ES-I3 (cell line): ENCODE results near the gene TRIM3.

Experiments
- H3K36me3 ChIP-seq: 2 replicates; pipeline ENCODE4 v1.6.1; 2013; ENCODE audit warnings: mild to moderate bottlenecking, low read length, control low read depth, moderate library complexity; ENCODE audit not compliant: insufficient read depth
- H3K4me1 ChIP-seq: 2 replicates; pipeline ENCODE4 v1.6.1; 2013; ENCODE audit warnings: mild to moderate bottlenecking, control low read depth, low read length; ENCODE audit not compliant: insufficient read depth
- H3K9ac ChIP-seq: 2 replicates; pipeline ENCODE4 v1.6.1; 2013; ENCODE audit warnings: low read depth, mild to moderate bottlenecking, low read length, moderate library complexity
- H3K9me3 ChIP-seq: 2 replicates; pipeline ENCODE4 v1.6.1; 2013; ENCODE audit warnings: mild to moderate bottlenecking, low read length, moderate library complexity; ENCODE audit not compliant: control insufficient read depth, insufficient read depth

The TRIM3 gene

GRCh38 chr11:6486938-6487337, 13.2 kb upstream of the TRIM3 start:
- H3K4me1 ChIP-seq: no peaks in the 10 kb centered on the region

DNA sequence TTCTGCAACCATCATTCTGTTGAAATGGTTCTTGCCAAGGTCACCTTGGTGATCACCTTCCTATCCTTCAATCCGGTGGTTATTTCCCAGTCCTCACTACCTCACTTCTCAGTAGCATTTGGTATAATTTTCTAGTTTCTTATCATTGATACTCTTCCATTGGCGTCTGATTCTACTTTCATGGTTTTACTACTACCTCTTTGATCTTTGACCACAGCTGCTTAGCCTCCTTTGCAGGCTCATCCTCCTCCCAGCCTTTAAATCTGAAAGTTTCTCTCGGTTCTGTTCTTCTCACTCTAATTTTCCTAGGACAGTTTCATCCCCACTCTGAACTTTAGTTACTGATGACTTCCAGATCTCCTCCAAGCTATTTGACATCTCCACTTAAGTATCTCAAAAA, 12.5 kb upstream of the TRIM3 start:
- Histone ChIP-seq H3K9ac (no peak overlapping the region), H3K36me3 (peaks cover 31% of the 10 kb centered on the region), H3K4me1 (no peaks in the 10 kb centered on the region)

More at GRCh38 chr11:6486938-6487337, 13.2 kb upstream of the TRIM3 start:
- Histone ChIP-seq H3K36me3 (peaks cover 31% of the 10 kb centered on the region), H3K9ac (no peak overlapping the region), H3K9me3 (no peaks in the 10 kb centered on the region; the same call in 1 of the 2 replicates)

DNA sequence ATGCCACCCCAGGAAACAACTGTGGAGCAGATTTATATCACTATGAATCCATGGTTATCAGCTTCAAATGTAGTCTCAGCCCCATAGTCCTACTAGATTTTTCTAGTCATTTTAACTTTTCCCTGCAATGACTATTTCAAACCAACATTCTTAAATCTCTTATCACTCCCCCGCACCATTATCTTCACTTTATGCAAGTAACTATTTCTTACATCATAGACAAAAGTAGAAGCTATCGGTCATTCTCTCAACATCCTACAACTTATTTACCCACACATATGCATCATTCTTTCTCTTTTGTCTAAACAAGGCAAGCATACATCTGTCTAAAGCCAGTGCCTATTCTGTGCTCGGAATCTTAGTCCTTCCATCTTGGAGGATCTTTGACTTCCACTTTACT, 11.9 kb upstream of the TRIM3 start:
- Histone ChIP-seq H3K36me3 (peaks cover 31% of the 10 kb centered on the region), H3K4me1 (no peaks in the 10 kb centered on the region), H3K9me3 (no peaks in the 10 kb centered on the region; the same call in 1 of the 2 replicates), H3K9ac (no peak overlapping the region)

More for the DNA sequence above, 12.5 kb upstream of the TRIM3 start:
- H3K9me3 ChIP-seq: no peaks in the 10 kb centered on the region; the same call in 1 of the 2 replicates

DNA sequence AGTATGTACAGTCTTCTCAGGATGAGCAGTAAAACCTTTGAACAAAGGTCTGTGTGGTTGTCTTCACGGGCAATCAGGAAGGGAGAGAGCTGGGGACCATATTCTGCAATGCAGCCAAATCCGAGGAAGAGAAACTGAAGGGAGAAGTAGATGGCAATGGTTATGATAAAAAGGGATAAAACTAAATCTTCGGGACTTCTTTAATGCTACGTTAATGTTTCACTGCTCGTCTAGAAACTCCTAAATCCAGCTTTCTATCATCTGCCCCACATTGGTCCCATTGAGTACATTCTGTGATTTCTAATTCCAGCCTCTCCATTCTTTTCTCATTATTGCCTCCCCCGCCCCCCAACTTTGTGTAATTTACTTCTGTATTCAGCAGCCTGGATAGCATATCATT, 9.3 kb upstream of the TRIM3 start:
- Histone ChIP-seq H3K9ac (no peak overlapping the region), H3K36me3 (peaks cover 35% of the 10 kb centered on the region), H3K4me1 (no peaks in the 10 kb centered on the region), H3K9me3 (no peaks in the 10 kb centered on the region; the same call in 1 of the 2 replicates)

DNA sequence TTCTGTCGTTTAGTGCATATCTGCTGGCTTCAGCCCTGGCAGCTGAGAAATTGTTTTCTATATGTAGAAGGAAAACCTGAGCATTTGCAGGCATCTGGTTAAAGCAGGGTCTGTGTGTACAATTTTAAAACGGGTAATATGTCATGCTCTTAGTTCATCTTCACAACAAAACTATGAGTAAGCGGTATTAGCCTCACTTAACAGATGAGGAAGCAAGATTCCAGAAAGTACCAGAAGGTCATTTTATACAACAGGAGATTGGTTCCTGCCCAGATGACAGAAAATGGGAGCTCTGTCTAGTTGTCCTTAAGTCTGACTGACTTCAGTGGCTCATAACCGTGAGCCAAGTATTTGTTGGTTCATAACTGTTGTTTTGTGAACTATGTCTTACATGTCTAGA, 8.7 kb upstream of the TRIM3 start:
- Histone ChIP-seq H3K9me3 (no peaks in the 10 kb centered on the region), H3K36me3 (peaks cover 32% of the 10 kb centered on the region), H3K4me1 (no peaks in the 10 kb centered on the region), H3K9ac (no peak overlapping the region; the same call in 1 of the 2 replicates)

- peak overlapping the region; percentile 84 for H3K9ac ChIP-seq
- peaks cover 32% of the 10 kb centered on the region for H3K36me3 ChIP-seq
- H3K4me1 ChIP-seq: no peaks in the 10 kb centered on the region
- H3K9me3 ChIP-seq: no peaks in the 10 kb centered on the region
Measured at GRCh38 chr11:6481924-6482275, 8.2 kb upstream of the TRIM3 start.

DNA sequence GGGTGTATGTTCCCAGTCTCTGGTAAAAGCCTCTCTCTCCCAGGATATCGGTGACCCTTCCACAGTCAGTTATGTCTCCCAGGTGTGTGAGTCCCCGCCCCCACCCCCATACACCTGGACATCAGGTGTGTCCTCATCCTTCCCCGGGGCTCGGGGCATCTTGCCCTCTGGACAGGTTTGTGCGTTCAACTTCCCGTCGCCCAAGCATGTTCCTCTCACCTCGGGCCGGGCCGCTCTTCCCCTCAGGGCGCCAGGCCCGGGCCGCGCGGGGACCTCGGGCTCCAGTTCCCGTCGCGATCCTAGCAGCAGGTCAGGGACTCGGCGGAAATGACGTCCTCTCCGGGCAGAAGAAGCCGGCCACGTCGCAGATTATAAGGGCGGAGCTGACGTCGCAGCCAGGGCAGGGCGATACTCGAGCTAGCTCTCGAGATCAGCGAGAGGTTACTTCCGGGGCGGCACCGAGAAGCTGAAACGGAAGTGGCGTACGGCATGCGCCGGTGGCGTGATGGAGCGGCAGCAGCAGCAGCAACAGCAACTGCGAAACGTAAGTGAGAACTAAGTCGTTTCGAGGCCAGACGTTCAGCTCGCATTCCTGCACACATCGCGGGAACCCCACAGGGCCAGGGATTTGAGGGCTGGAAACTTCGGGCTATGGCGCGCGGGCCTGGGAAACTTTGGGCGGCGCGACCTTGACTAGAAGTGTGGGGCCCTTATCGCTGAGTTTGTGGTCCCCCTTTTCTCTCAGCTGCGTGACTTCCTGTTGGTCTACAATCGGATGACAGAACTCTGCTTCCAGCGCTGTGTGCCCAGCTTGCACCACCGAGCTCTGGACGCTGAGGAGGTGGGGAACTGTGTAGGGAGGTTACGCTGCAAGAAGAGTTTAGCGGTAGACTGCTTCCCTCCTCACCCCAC, 7.5 kb upstream of the TRIM3 start, which contains the start of the genes ARFIP2 and TIMM10B:
ARFIP2 (minus strand) TSS at position 320 of the 912 bp plus-strand sequence. CDS start 910 bp downstream, outside the sequence.
TIMM10B (plus strand) TSS at position 490 of the 912 bp plus-strand sequence; CDS start at position 506, 16 bp downstream.
- no peaks in the 10 kb centered on the region for H3K4me1 ChIP-seq
- peak within 1 kb of the TSS; percentile 84 for H3K9ac ChIP-seq
- peaks cover 32% of the 10 kb centered on the region for H3K36me3 ChIP-seq
- H3K9me3 ChIP-seq: no peaks in the 10 kb centered on the region

GRCh38 chr11:6480299-6480914, 6.7 kb upstream of the TRIM3 start:
- no peaks in the 10 kb centered on the region for H3K9me3 ChIP-seq
- H3K4me1 ChIP-seq: 0 out of 2 replicates have a peak, but pooled peaks cover under 1% of the 10 kb centered on the region
- peak overlapping the region; percentile 84 for H3K9ac ChIP-seq
- peaks cover 27% of the 10 kb centered on the region for H3K36me3 ChIP-seq

DNA sequence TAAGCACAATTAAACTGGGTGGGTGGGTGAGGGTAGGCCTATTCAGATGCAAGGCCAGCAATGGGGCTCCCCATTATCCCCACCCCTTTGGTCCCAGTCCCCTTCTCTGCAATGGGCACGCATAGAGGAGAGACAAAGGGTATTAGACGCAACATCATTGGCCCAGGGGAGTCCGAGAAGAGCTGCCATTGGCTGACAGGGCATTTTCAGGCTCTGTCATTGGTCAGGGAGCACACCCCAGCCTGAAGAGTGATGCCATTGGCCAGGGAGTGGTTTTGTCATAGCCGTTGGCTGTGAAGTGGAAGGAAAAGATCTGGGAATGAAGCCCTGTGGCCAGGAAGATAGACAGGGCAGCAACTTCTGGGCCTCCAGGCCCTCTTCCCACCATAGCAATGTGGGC, 2.8 kb upstream of the TRIM3 start:
- H3K9ac ChIP-seq: no peak overlapping the region
- H3K4me1 ChIP-seq: peaks cover 14% of the 10 kb centered on the region
- no peaks in the 10 kb centered on the region for H3K9me3 ChIP-seq
- H3K36me3 ChIP-seq: peaks cover 9% of the 10 kb centered on the region

- H3K9me3 ChIP-seq: no peaks in the 10 kb centered on the region
- peaks cover 9% of the 10 kb centered on the region for H3K36me3 ChIP-seq
- H3K9ac ChIP-seq: no peak overlapping the region
- H3K4me1 ChIP-seq: peaks cover 14% of the 10 kb centered on the region
Measured at GRCh38 chr11:6475936-6476335, 2.2 kb upstream of the TRIM3 start.

DNA sequence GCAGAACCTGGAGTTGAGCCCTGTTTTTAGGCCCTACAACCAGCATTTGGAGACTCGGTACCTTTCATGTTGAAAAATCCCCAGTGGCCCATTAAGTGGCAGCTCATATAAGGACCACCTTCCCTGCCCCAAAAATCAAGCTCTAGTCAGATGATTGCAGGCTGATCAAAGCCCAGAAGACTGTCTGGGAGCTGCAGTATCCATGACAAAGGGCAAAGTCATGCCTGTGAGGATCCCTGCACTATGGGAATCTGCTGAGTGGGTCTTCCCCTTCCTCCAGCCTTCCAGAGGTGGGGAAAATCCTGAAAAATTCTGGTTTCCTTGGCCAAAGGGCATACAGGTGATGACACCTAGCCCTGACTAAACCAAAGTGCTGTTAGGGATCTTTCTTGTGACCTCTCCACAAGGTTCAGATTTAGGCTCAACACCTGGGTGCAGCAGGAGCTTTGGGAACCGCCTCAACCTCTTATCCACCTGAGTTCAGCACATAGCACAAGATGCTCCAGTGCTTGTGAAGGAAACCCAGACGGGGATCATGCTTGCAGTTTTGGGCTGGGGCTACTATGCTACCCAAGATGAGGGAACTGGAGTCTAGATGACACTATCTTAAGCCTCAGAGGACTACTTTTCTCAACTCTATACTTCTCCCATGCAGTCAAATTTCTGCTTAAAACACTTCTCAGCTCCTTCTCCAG, 1.2 kb upstream of the TRIM3 start:
- Histone ChIP-seq H3K9ac (peak overlapping the region; percentile 77; the same call in 1 of the 2 replicates), H3K9me3 (no peaks in the 10 kb centered on the region), H3K4me1 (peaks cover 14% of the 10 kb centered on the region), H3K36me3 (peaks cover 9% of the 10 kb centered on the region)

GRCh38 chr11:6474413-6474792, 662 bp upstream of the TRIM3 start:
- H3K4me1 ChIP-seq: peaks cover 14% of the 10 kb centered on the region
- peaks cover 9% of the 10 kb centered on the region for H3K36me3 ChIP-seq

GRCh38 chr11:6472934-6473333, 807 bp downstream of the TRIM3 start:
- Histone ChIP-seq H3K9me3 (no peaks in the 10 kb centered on the region), H3K36me3 (peaks cover 1% of the 10 kb centered on the region; the same call in 1 of the 2 replicates), H3K4me1 (peaks cover 17% of the 10 kb centered on the region), H3K9ac (no peak overlapping the region; the same call in 1 of the 2 replicates)

More at GRCh38 chr11:6474413-6474792, 662 bp upstream of the TRIM3 start:
- H3K9me3 ChIP-seq: no peaks in the 10 kb centered on the region
- H3K9ac ChIP-seq: peak overlapping the region; percentile 77

DNA sequence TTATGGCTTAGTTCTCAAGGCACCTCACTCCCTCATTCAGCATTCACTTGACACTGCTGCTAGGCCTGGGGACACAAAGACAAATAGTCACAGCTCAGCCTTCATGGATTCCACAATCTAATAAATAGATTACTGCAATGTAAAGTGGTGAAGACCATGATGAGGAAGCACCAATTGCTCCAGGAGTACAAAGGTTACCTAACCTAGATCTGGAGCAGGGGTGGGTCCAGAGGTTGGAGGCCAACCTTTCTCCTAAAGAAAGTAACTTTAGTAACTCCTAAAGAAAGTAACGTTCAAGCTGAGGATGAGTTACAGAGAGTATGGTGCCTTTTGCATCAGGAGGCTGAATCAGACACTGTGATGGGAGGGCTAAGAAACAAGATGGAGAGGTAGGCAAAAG, 4.1 kb downstream of the TRIM3 start:
- peaks cover 9% of the 10 kb centered on the region for H3K4me1 ChIP-seq
- no peak overlapping the region for H3K9ac ChIP-seq
- no peaks in the 10 kb centered on the region for H3K9me3 ChIP-seq
- no peaks in the 10 kb centered on the region; the same call in 1 of the 2 replicates for H3K36me3 ChIP-seq
